HG02943 (cell line): ENCODE data around the gene SUGT1.
"Not testable (repeated sequence)": the region's sequence is repeated elsewhere in the genome, so short reads cannot be mapped to it uniquely, and the experiment has no call there.

Experiments
- ATAC-seq: cut with Tn5 transposase; IDR thresholded peaks from one replicate; pipeline ENCODE4 v1.9.1; 2021; ENCODE audit warnings: mild to moderate bottlenecking, low read depth, moderate library complexity; ENCODE audit not compliant: unreplicated experiment

The SUGT1 gene

DNA sequence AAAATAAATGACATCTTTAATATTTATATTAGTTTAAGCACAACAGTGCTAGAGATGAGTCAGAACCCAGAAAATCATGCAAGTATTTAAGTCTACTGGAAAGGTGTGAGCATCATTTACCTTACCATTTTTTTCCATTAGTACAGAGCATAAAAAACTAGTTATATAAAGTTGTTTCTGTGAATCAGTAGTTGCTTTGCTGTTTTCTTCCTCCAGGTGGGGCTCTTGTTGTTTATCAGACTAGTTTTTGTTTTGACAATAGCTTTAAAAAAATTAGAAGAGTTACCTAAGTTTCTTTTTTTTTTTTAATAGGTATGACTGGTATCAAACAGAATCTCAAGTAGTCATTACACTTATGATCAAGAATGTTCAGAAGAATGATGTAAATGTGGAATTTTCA lies 12.7 kb downstream of the SUGT1 start:
- no peak for ATAC-seq

DNA sequence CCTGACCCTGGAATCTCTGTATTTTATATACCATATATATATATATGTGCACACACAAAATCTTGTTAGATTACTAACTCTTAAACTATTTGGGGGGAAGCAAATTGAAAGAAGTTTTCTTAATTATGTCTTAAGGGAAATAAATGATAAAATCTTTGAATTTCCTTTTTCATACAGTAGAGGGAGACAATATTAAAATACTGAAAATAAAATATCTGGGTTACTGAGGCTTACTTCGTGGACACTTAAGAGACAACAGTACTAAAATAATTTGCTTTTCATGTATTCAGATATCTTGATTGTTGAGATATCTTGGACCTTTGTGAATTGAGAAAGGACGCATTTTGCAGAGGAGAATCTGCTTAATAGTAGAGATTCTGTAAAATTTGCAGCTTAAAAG lies 17.0 kb downstream of the SUGT1 start:
- no peak for ATAC-seq

DNA sequence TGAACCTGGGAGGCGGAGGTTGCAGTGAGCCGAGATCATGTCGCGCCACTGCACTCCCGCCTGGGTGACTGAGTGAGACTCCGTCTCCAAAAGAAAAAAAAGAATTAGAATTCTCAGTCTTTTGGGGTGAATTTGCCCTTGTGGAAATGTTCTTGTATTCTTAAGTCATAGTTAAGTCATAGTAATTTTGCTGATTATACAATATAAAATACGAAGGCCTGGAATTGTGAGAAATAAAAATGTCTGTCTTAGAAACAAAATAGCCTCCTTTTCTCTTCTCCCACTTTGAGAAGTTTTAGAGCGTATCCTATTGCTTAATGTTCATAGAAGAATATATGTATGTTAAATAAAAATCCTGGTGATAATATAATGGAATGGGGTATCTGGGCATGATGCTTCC lies 18.1 kb downstream of the SUGT1 start:
- ATAC-seq = no peak

DNA sequence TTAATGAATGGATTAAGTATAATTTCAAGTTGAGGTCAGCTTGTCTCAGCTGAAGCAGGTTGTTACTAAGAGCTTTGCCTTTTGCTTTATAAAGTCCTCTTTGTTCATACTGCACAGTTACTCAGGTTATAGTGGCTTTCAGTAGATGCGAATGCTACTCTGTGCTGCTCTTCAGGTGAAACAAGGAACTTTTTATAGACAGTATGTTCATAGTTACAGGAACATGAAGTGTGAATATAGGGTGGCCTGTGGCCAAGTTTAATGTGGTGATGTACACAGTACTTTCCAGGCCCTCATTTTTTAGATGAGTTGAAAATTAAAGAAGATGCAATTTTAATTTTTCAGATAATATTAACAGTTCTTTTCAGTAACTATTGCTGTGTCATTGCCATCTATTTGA lies 20.8 kb downstream of the SUGT1 start:
- ATAC-seq = no peak

DNA sequence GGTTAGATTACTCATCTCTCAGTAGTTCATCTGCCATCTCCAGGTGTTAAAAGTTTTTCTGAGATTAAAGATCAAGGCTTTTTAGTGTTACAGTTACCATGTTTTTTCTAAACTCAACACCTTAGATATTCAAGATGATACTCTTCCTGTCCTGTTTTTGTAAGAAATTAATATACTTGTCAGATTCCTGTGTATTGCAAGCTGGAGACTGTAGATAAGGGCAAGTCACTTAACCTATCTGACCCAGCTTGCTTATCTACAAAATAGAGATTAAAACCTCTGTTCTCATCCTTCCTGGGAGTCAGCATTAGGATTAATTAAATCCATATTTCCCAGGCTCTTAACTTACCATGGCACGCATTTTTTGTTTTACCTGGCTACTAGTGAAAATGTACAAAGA lies 25.2 kb downstream of the SUGT1 start:
- ATAC-seq = no peak

DNA sequence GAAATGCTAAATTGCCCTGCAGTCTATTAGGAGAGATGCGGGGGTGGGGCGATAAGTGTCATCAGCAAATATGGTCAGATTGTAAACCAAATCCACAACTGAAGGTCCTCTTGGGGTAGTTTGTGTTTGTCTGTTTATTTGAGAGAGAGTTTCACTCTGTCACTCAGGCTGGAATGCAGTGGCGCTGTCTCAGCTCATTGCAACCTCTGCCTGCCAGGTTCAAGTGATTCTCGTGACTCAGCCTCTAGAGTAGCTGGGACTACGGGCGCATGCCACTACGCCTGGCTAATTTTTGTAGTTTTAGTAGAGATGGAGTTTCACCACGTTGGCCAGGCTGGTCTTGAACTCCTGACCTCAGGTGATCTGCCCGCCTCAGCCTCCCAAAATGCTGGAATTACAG lies 33.2 kb downstream of the SUGT1 start:
- ATAC-seq = not testable (repeated sequence)

DNA sequence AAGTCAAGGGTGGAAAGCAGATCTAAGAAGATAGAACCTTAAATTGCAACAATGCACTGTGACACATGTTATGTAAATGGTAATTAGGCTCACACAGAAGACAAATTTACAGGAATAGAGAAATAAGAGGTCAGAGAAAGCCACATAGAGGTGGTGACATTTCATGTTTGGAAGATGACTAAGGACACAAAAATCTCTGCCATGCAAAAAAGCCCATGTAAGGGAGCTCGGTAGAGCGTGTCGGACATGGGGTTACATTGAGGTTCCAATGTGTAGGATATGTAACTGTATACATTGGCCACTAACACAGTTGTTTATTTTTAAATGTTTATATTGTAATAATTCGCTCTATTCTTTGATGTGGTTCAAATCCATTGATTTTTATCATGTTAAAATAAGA lies 33.7 kb downstream of the SUGT1 start:
- ATAC-seq = no peak

DNA sequence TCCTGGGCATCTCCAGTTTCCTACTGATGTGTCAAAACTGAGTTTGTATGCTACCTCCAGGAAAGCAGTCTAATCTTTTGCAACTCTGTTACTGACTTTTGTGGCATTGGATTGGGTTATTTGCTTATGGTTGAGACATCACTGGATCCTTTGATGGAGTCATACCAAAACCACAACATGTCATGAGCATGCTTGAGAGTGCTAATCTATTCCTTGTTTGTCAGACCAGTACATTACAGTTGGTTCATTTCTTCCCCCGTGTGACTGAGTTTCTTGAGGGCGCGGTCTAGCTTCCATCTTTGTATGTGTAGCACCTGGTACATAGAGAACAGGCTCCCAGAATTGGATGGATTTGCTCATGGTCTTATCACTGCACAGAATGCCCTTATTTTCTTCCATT lies 43.2 kb downstream of the SUGT1 start:
- ATAC-seq = no peak

DNA sequence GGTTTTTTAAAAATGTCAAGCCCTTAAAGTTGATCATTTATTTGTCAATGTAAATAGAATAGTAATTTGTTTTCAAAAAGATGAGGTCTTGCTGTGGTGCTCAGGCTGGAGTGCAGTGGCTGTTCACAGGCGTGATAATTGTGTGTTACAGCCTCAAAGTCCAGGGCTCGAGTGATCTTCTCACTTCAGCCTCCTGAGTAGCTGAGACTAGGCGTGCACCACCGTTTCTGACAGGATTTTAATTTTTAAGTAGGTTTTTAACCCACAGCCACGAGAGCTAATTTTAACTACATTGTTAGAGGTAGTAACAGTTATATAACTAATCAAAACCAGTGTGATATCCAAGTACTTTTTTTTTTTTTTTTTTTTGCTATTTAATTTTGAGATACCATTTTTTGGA lies 43.9 kb downstream of the SUGT1 start:
- no peak for ATAC-seq

DNA sequence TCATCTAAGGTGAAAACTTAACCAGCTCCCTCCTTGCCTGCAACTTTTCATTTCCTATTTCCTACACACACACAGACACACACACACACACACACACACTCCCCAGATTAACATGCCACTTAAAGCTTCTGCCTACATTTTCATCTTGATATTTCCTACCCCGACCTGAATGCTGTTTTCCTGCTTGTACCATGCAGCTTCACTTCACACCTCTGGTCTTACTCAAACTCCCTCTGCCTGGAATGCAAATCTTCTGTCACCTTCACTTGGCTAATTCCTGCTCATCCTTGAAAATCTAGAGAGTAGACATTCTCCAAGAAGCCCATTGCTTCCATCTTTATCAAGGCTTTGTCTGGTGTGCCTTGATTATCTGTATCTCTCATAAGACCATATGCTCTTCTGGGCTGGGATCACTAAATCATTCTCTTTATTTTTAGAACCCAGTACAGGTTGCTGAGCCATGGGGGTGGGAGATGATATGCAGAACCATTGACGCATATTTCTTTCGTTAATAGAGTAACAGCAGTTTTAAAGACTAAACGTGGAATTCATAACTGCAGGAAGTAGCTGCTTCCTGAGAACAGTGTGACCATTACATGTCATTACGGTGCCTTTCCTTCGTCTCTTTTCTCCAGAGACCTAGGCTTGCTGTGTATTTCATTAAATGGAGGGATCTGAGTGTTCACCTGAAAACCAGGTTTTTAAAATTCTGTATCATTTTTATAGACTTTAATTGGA lies 49.3 kb downstream of the SUGT1 start:
- ATAC-seq = no peak

DNA sequence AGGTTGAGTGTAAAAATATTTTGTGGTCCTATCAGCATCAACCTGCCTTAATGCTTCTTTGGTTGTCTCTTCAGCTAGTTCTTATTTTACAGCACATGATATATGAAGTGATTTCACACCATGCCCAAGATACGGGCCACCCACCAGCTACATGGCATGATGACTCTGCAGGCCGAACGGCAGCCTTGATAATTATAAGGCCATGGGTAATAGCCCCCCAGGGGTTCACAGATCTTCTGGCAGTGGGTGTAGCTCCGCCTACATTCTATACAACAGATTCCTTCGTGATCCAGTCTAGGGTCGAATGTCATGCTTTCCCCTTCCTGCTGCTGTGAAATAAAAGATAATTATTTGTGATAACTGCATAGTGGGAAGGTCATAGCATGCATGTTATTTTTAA lies 50.8 kb downstream of the SUGT1 start:
- no peak for ATAC-seq

DNA sequence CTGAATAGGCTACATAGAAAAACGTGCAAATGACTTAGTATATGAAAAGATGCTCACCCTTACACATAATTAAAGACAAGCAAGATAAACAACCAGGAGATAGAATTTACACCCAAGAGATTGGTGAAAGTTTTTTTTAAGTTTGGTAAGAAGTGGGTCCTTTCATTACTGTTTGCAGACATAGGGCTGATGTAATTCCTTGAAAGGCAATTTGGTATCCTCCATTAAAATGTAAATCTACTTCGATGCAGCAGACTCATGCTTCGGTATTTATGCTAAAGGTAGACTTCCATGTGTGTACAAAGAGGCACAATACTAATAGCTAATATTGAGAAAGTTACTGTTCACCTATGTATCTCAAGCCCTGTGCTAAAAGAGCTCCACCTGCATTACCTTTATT lies 53.4 kb downstream of the SUGT1 start:
- no peak for ATAC-seq

DNA sequence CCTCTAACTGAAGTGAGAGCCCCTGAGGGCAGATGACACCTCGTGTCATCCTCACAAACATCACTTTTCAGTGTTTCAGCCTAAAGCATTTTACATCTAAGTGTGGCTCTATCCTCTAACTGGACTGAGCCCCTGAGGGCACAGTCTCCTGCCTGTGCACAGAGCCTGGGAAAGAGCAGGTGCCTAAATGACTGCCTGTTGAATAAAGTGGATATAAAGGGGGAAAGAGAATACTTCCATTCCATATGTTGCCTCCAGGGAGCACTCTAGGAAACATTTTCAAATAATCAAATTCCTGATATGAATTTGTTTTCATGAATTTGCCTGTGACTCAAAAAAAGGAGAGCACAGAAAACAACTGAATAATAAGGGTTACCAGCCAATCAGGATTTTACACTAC lies 54.7 kb downstream of the SUGT1 start:
- ATAC-seq = no peak

DNA sequence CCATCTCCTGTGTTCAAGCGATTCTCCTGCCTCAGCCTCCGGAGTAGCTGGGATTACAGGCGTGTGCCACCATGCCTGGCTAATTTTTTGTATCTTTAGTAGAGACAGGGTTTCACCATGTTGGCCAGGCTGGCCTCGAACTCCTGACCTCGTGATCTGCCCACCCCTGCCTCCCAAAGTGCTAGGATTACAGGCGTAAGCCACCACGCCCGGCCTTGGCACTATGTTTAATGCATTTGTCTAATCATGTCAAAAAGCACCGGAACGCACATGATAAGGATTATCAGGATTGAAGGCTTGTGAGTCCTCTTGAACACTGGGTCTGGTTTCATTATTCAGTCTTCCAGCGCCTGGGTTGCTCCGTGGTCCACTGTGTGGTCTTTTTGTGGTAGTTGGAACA lies 55.6 kb downstream of the SUGT1 start:
- ATAC-seq = not testable (repeated sequence)

DNA sequence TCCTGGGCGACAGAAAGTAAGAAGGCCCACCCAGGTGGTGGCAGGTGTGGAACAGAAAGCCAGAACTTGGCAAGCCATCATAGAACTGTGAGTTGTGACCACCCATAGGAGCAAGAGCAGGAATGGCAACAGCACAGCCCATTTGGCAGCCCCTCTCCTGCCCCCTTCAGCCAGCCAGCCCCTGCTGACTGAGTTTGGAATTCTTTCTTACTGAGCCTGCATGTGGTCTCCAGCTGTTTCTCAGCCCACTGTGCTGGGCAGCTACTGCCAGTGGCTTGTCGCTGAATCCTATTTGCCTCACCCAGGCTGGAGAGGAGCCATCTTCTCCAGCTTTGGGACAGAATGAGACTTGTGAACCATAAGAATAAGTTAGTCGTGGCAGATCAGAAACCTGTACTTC lies 58.6 kb downstream of the SUGT1 start:
- no peak for ATAC-seq

DNA sequence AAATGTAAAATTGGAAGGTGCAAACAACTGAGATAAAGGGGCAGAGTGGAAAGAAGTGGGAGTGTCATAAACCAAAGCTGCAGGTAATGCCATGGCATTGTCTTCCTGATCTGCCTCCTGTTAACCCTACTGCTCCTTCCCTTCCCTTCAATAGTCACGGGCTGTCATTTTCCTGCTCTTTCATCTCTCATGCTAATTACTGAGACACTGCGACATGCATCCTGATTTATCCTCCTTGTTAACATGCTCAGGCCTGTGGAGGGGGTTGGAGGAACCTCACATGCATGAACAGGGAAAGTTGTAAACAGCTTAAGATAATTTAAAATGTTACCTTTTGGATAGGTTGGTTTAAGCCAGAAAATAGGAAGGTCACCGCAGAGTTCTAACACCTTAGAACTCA lies 59.7 kb downstream of the SUGT1 start:
- ATAC-seq = no peak

DNA sequence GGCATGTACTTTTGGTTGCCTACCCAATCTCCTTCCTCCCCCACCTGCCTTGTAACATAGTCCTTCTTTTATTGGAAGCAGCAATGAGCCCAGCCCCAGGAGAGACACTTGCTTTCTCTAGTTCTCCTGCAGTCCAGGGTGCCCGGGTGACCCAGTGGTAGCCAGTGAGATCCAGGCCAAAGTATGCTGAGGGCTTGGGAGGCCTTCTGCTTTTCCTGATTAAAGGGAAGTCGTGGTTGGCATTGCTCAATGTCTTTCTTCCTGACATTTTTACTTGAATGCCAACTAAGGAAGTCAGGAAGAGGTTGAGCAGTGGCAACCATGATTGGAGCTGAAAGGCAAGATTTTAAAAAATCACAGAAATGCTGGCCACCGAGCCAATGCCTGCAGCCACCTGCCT lies 61.3 kb downstream of the SUGT1 start:
- no peak for ATAC-seq

DNA sequence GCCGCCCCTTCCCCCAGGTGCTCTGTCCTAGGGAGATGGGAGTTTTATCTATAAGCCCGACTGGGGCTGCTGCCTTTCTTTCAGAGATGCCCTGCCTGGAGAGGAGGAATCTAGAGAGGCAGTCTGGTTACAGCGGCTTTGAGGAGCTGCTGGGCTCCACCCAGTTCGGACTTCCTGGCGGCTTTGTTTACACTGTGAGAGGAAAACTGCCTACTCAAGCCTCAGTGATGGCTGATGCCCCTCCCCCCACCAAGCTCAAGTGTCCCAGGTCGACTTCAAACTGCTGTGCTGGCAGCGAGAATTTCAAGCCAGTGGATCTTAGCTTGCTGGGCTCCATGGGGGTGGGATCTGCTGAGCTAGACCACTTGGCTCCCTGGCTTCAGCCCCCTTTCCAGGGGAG lies 68.3 kb downstream of the SUGT1 start:
- not testable (repeated sequence) for ATAC-seq

DNA sequence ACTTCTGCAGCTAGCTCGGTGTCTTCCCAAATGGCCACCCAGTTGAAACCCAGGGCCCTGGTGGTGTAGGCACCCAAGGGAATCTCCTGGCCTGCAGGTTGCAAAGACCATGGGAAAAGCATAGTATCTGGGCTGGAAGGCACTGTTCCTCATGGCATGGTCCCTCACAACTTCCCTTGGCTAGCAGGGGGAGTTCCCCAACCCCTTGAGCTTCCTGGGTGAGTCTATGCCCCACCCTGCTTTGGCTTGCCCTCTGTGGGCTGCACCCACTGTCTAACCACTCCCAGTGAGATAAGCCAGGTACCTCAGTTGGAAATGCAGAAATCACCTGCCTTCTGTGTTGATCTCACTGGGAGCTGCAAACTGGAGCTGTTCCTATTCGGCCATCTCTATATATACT lies 68.7 kb downstream of the SUGT1 start:
- not testable (repeated sequence) for ATAC-seq

DNA sequence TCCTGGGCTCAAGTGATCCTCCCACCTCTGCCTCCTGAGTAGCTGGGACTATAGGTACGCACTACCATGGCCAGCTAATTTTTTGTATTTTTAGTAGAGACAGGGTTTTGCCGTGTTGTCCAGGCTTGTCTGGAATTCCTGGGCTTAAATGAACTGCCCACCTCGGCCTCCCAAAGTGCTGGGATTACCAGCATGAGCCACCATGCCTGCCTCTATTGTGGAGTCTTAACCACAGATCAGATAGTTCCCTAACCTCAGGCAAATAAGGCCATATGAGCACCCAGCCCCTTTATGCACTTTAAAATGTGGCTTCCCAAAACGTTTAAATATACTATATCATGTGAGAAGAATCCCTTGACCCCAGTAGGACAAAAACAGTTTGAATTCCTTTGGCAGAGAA lies 70.5 kb downstream of the SUGT1 start:
- ATAC-seq = no peak

DNA sequence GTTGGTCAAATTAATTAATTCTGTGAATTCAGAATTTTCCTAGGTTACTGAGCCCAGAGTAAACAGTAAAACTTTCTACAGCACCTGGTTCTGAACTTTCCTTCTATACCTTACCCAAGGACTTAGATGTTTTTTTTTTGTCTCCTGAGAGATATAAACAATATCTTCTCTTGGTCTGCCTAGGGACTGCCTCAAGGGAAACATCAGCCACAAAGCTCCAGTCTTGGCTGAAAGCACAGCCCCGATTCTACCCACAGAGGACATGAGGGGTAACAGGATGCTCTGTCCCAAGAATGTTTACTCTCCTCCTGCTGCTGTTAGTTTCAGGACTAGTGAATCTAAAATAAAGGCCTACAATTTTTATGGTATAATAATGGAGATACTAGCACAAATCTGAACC lies 72.7 kb downstream of the SUGT1 start:
- no peak for ATAC-seq

DNA sequence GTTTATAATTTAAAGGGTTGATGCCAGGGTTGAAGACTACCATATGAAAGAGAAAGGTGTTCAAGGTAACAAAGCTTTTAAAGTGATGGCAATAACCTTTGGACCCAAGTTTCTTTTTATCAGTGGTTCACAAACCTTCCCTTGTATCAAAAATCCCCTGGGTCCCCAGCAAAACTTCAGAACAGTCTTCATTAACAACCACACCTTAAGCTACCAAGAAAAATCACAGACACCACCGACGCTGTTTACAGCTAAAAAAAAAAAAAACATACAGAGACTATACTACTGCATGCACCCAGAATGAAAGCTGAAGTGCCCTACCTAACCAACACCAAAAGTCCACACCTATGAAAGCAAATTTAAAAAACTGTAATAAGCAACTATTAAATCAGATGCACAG lies 73.6 kb downstream of the SUGT1 start:
- ATAC-seq = no peak

DNA sequence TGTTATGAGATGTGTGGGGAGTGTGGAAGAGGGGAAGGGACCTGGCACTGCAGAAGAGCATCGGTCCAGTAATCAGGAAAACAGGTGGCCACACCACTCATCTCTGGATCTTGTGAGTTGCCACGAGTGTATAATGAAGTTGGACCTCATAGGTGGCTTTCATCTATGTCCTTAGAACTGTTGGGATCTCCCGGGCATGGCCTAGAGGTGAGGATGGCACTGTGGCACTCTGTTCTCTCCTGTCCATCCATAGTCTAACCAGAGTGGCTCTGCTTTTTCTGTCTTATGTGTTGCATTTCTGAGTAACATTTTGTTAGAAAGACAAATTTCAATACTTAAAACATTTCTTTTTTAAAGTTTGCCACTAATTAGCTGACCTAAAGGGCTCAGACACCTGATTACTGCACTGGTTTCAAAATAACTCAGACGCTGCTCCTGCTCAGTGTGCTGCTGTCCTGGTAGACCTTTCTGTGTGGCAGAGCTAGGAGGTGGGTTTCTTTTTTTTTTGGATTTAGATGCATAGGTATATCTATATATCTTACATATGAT lies 81.5 kb downstream of the SUGT1 start:
- no peak for ATAC-seq
